OCI-LY3 (cell line): Measurements from ENCODE around the gene TSKU.

Source experiments
- H2AFZ ChIP-seq: fragments of 200-600, 300-600 bp; shearing (Covaris generic); 2 replicates; pipeline ENCODE4 v1.6.0; 2014; ENCODE audit warnings: antibody characterized with exemption, low read depth, low read length
- H3K27ac ChIP-seq: fragments of 200-600, 300-600 bp; sonication (generic); 2 replicates; pipeline ENCODE4 v1.5.1; 2014; ENCODE audit warnings: mild to moderate bottlenecking, low read length, moderate library complexity, mixed read lengths
- H3K27me3 ChIP-seq: fragments of 200-600, 300-600 bp; sonication (generic); 2 replicates; pipeline ENCODE4 v1.6.1; 2014; ENCODE audit warnings: low read depth, low read length, mixed read lengths
- H3K36me3 ChIP-seq: fragments of 200-600, 300-600 bp; sonication (generic); replicated peaks from 2 replicates; pipeline ENCODE3; 2014; ENCODE audit warnings: low read depth, low read length, mixed read lengths
- H3K4me1 ChIP-seq: fragments of 300-600, 200-600 bp; sonication (generic); 2 replicates; pipeline ENCODE4 v1.6.1; 2014; ENCODE audit warnings: low read length, mixed read lengths
- H3K4me2 ChIP-seq: fragments of 200-600, 300-600 bp; sonication (generic); 2 replicates; pipeline ENCODE4 v1.6.1; 2014; ENCODE audit warnings: low read length, mixed read lengths
- H3K4me3 ChIP-seq: fragments of 300-600, 200-600 bp; sonication (generic); 2 replicates; pipeline ENCODE4 v1.5.1; 2014; ENCODE audit warnings: antibody characterized with exemption, mild to moderate bottlenecking, low read length, moderate library complexity
- H3K79me2 ChIP-seq: fragments of 300-600, 200-600 bp; shearing (Covaris generic); 2 replicates; pipeline ENCODE4 v1.6.1; 2014; ENCODE audit warnings: mild to moderate bottlenecking, low read length, mixed read lengths
- H3K9ac ChIP-seq: fragments of 300-600, 200-600 bp; shearing (Covaris generic); 2 replicates; pipeline ENCODE4 v1.6.0; 2014; ENCODE audit warnings: mild to moderate bottlenecking, low read length, moderate library complexity
- H3K9me3 ChIP-seq: fragments of 200-600, 300-600 bp; shearing (Covaris generic); 2 replicates; pipeline ENCODE4 v1.6.1; 2014; ENCODE audit warnings: low read length, mixed read lengths; ENCODE audit not compliant: insufficient read depth
- H4K20me1 ChIP-seq: fragments of 200-600, 300-600 bp; sonication (generic); 2 replicates; pipeline ENCODE4 v1.6.1; 2016; ENCODE audit warnings: low read length, mixed read lengths; ENCODE audit not compliant: insufficient read depth
- CTCF ChIP-seq: fragments of 200-600, 300-600 bp; sonication (generic); IDR thresholded peaks from 2 replicates; pipeline ENCODE4 v1.5.1; 2014; ENCODE audit warnings: antibody characterized with exemption, low read length, low read depth
- EZH2phosphoT487 ChIP-seq: fragments of 200-600 bp; shearing (Covaris generic); IDR thresholded peaks from 2 replicates; pipeline ENCODE4 v1.6.1; 2018; ENCODE audit warnings: antibody characterized with exemption, mixed run types, low read depth

TSKU gene

GRCh38 chr11:76786441-76787014 lies 3.4 kb downstream of the TSKU start:
- Histone ChIP-seq H3K27me3 (no peaks in the 10 kb centered on the region), H3K36me3 (no peaks in the 10 kb centered on the region), H3K4me1 (peaks cover 8% of the 10 kb centered on the region), H3K79me2 (peaks cover 24% of the 10 kb centered on the region), H4K20me1 (no peaks in the 10 kb centered on the region), H3K9ac (no peak overlapping the region), H3K27ac (no peak overlapping the region), H3K4me2 (no peak overlapping the region), H3K4me3 (no peak overlapping the region), H2AFZ (no peak overlapping the region), H3K9me3 (no peaks in the 10 kb centered on the region)
- TF ChIP-seq CTCF = no peak
- no peak for TF ChIP-seq EZH2phosphoT487

- Histone ChIP-seq H3K9me3 (no peaks in the 10 kb centered on the region), H2AFZ (no peak overlapping the region), H4K20me1 (no peaks in the 10 kb centered on the region), H3K27ac (no peak overlapping the region), H3K36me3 (no peaks in the 10 kb centered on the region), H3K9ac (no peak overlapping the region), H3K27me3 (no peaks in the 10 kb centered on the region), H3K4me3 (no peak overlapping the region), H3K79me2 (peaks cover 24% of the 10 kb centered on the region), H3K4me1 (peaks cover 6% of the 10 kb centered on the region), H3K4me2 (no peak overlapping the region)
- no peak for TF ChIP-seq CTCF
- no peak for TF ChIP-seq EZH2phosphoT487
Measured at GRCh38 chr11:76787271-76787670, 4.1 kb downstream of the TSKU start.

- Histone ChIP-seq H3K4me3 (no peak overlapping the region), H3K27me3 (no peaks in the 10 kb centered on the region), H3K36me3 (no peaks in the 10 kb centered on the region), H3K9me3 (no peaks in the 10 kb centered on the region), H2AFZ (no peak overlapping the region), H4K20me1 (no peaks in the 10 kb centered on the region), H3K9ac (no peak overlapping the region), H3K79me2 (peaks cover 24% of the 10 kb centered on the region), H3K4me1 (peaks cover 5% of the 10 kb centered on the region; the same call in 1 of the 2 replicates), H3K4me2 (no peak overlapping the region), H3K27ac (no peak overlapping the region)
- TF ChIP-seq CTCF = no peak
- no peak for TF ChIP-seq EZH2phosphoT487
Measured at GRCh38 chr11:76787911-76788596, 4.9 kb downstream of the TSKU start.

GRCh38 chr11:76788661-76789442 lies 5.7 kb downstream of the TSKU start:
- peaks cover 19% of the 10 kb centered on the region for H3K79me2 ChIP-seq

More at GRCh38 chr11:76788661-76789442, 5.7 kb downstream of the TSKU start:
- Histone ChIP-seq H3K4me3 (no peak overlapping the region), H4K20me1 (no peaks in the 10 kb centered on the region), H3K9me3 (no peaks in the 10 kb centered on the region), H3K36me3 (no peaks in the 10 kb centered on the region), H2AFZ (no peak overlapping the region), H3K27ac (no peak overlapping the region), H3K4me2 (no peak overlapping the region), H3K4me1 (peaks cover 5% of the 10 kb centered on the region; the same call in 1 of the 2 replicates), H3K9ac (no peak overlapping the region), H3K27me3 (no peaks in the 10 kb centered on the region)
- TF ChIP-seq CTCF = no peak
- TF ChIP-seq EZH2phosphoT487 = no peak
